GM12878 (cell line): Measurements from ENCODE around the gene PRR18. TPM values are rescaled to one million over a fixed set of nuclear protein-coding genes. Genes with fewer than 3 reads are reported as not detected.

Experiments
- ATAC-seq: fragments of 200-7000 bp; cut with Tn5 transposase; 3 replicates; pipeline ENCODE4 v1.9.1; 2020; ENCODE audit warnings: mild to moderate bottlenecking, moderate library complexity
- BruUV-seq: library from RNA; stranded (reverse); fragments of 400-500 nt; replicated peaks from 2 replicates; lab custom pipeline; 2021; lab: Mats Ljungman, UMichigan
- CTCF ChIA-PET: fragments of 300-600 bp; sonication (Branson Sonifier 250); formaldehyde crosslinking; extraction: SDS; loops from one replicate; lab custom pipeline; 2021; ENCODE audit warnings: inconsistent platforms; lab: Yijun Ruan, JAX
- POLR2A ChIA-PET: fragments of 350-600 bp; formaldehyde crosslinking; extraction: SDS; loops from one replicate; lab custom pipeline; 2021; ENCODE audit warnings: inconsistent platforms; lab: Charles Lee
- RAD21 ChIA-PET: fragments of 300-600 bp; sonication (Branson Sonifier 250); formaldehyde crosslinking; loops from one replicate; lab custom pipeline; 2023; ENCODE audit warnings: antibody characterized with exemption; ENCODE audit not compliant: unreplicated experiment; lab: Charles Lee
- SMC1A ChIA-PET: fragments of 300-600 bp; sonication (Branson Sonifier 250); formaldehyde crosslinking; loops from one replicate; lab custom pipeline; 2023; ENCODE audit not compliant: unreplicated experiment, uncharacterized antibody; lab: Charles Lee
- DNase-seq: peaks from one replicate; pipeline ENCODE4 v3.0.0-alpha.2; 2011; ENCODE audit warnings: low read depth, low spot score
- FAIRE-seq: peaks from 3 replicates; lab custom pipeline; 2011; peaks lifted over from hg19 to GRCh38; lab: Jason Lieb, UNC
- H2AFZ ChIP-seq: 2 replicates; pipeline ENCODE4 v1.6.0; 2011; ENCODE audit warnings: low read depth, low read length, control low read depth; ENCODE audit not compliant: control insufficient read depth
- H3K27ac ChIP-seq: 2 replicates; pipeline ENCODE4 v1.5.1; 2011; ENCODE audit warnings: control low read depth; ENCODE audit not compliant: control insufficient read depth, insufficient read depth
- H3K27me3 ChIP-seq, 2 experiments: replicated peaks in 1 of 2; 2 replicates each; pipeline versions ENCODE4 v1.6.0 to v1.6.1; 2011; ENCODE audit warnings: low read length in 1 of 2; ENCODE audit not compliant: control insufficient read depth in 2 of 2, insufficient read depth in 2 of 2
- H3K36me3 ChIP-seq, 2 experiments: 2 replicates each; pipeline ENCODE4 v1.5.1; 2011; ENCODE audit warnings: low read length in 1 of 2; ENCODE audit not compliant: control insufficient read depth in 2 of 2, insufficient read depth in 2 of 2
- H3K4me1 ChIP-seq: 2 replicates; pipeline ENCODE4 v1.6.1; 2011; ENCODE audit warnings: mild to moderate bottlenecking, low read length, moderate library complexity, mixed read lengths; ENCODE audit not compliant: control insufficient read depth, insufficient read depth
- H3K4me2 ChIP-seq: 2 replicates; pipeline ENCODE4 v1.6.0; 2011; ENCODE audit warnings: control low read depth; ENCODE audit not compliant: control insufficient read depth, insufficient read depth
- H3K4me3 ChIP-seq: fragments of 200-600 bp; sonication (generic); 2 replicates; pipeline ENCODE4 v1.5.1; 2016
- H3K79me2 ChIP-seq: 2 replicates; pipeline ENCODE4 v1.6.0; 2011; ENCODE audit warnings: low read length; ENCODE audit not compliant: control insufficient read depth, insufficient read depth
- H3K9ac ChIP-seq: 2 replicates; pipeline ENCODE4 v1.8.0; 2011; ENCODE audit warnings: low read length, control low read depth, mixed read lengths; ENCODE audit not compliant: control insufficient read depth, insufficient read depth
- H3K9me3 ChIP-seq: replicated peaks from 3 replicates; pipeline ENCODE4 v1.5.1; 2011; ENCODE audit warnings: mild to moderate bottlenecking, low read length; ENCODE audit not compliant: control insufficient read depth, insufficient read depth
- H4K20me1 ChIP-seq: 2 replicates; pipeline ENCODE4 v1.6.0; 2011; ENCODE audit not compliant: control insufficient read depth, insufficient read depth
- ATF7 ChIP-seq: fragments of 450-650 bp; IDR thresholded peaks from 2 replicates; pipeline ENCODE4 v1.6.1; 2016; ENCODE audit warnings: low read depth, mild to moderate bottlenecking
- CBFB ChIP-seq: IDR thresholded peaks from 2 replicates; pipeline ENCODE4 v1.6.1; 2016; ENCODE audit warnings: antibody characterized with exemption, low read depth
- CBX5 ChIP-seq: sonication (generic); IDR thresholded peaks from 2 replicates; pipeline ENCODE4 v1.6.1; 2016; ENCODE audit warnings: low read depth, moderate library complexity, mild to moderate bottlenecking, inconsistent platforms
- ETV6 ChIP-seq, 2 experiments: fragments of 450-650 bp in 1 of 2; IDR thresholded peaks in 1 of 2; conservative IDR thresholded peaks in 1 of 2; 2 replicates each; pipeline ENCODE4 v1.6.1; 2014; ENCODE audit warnings: antibody characterized with exemption in 1 of 2, borderline replicate concordance in 1 of 2, low read depth in 1 of 2, mild to moderate bottlenecking in 1 of 2, moderate library complexity in 1 of 2
- IKZF2 ChIP-seq, 2 experiments: fragments of 450-650 bp; IDR thresholded peaks; 2 replicates each; pipeline ENCODE4 v1.6.1; 2017; ENCODE audit warnings: mild to moderate bottlenecking in 2 of 2, moderate library complexity in 2 of 2
- NR2C2 ChIP-seq: IDR thresholded peaks from 2 replicates; pipeline ENCODE4 v1.6.1; 2011; ENCODE audit warnings: borderline replicate concordance, low read depth; ENCODE audit not compliant: control insufficient read depth, insufficient read length
- RAD21 ChIP-seq: IDR thresholded peaks from 2 replicates; pipeline ENCODE4 v1.6.1; 2011; ENCODE audit warnings: mild to moderate bottlenecking, low read depth, low read length, moderate library complexity; ENCODE audit not compliant: insufficient read depth
- RCOR1 ChIP-seq: conservative IDR thresholded peaks from 2 replicates; pipeline ENCODE4 v1.6.1; 2012; ENCODE audit warnings: low read depth, low read length, improper control_type of control experiment
- RELA ChIP-seq: fragments of 450-650 bp; IDR thresholded peaks from 2 replicates; pipeline ENCODE4 v1.8.0; 2014; ENCODE audit warnings: borderline replicate concordance; ENCODE audit not compliant: partially characterized antibody
- RUNX3 ChIP-seq: IDR thresholded peaks from 2 replicates; pipeline ENCODE4 v1.6.1; 2012; ENCODE audit warnings: low read length, inconsistent platforms
- WRNIP1 ChIP-seq: IDR thresholded peaks from 2 replicates; pipeline ENCODE4 v1.6.1; 2011; ENCODE audit warnings: low read depth, low read length, improper control_type of control experiment, borderline replicate concordance
- WGBS: methylation state at CpG from one replicate; pipeline ENCODE4 v1.1.6; 2016; ENCODE audit warnings: low lambda C conversion rate; ENCODE audit not compliant: insufficient replicate concordance, insufficient coverage; ENCODE audit errors: missing lambda C conversion rate; 5-methylcytosine and 5-hydroxymethylcytosine counted together
- in situ Hi-C: fragments of 300-500 bp; cut with MboI; formaldehyde crosslinking; loops from 9 replicates; pipeline ENCODE4 v1.14.3; 2018; ENCODE audit warnings: mixed read lengths
- intact Hi-C: fragments of 100-400 bp; cut with micrococcal nuclease; formaldehyde crosslinking; loops from one replicate; pipeline ENCODE4 v1.14.2; 2022; ENCODE audit not compliant: unreplicated experiment
- polyA plus RNA-seq, 11 experiments: library from polyadenylated mRNA; depleted of rRNA in 4 of 11; unstranded in 6 of 11; stranded (reverse) in 5 of 11; fragments of >200 nt; fragmentation: Nextera tagmentation in 4 of 11; fragmentation: Illumina TruSeq in 1 of 11; extraction: Ambion mirVana in 4 of 11; extraction: Trizol in 1 of 11; gene quantifications; 1 replicate in 1 of 11; 2 replicates in 10 of 11; pipeline versions ENCODE4 v1.2.1 to v1.2.3, GENCODE V29; 2011 to 2016; ENCODE audit warnings: inconsistent platforms in 2 of 11, missing spikeins in 2 of 11, low read depth in 1 of 11
- total RNA-seq, 4 experiments: library from RNA; depleted of rRNA in 3 of 4; stranded (reverse); fragments of >200 nt in 3 of 4; fragmentation: Illumina TruSeq in 1 of 4; extraction: Trizol in 1 of 4; gene quantifications; 2 replicates each; pipeline versions ENCODE4 v1.2.1 to v1.2.3, GENCODE V29; 2013 to 2021
- TF ChIP-seq, protein P1 (sequence below): fragments of 450-650 bp; IDR thresholded peaks from 2 replicates; pipeline ENCODE4 v1.6.1; 2017; ENCODE audit warnings: antibody characterized with exemption, mild to moderate bottlenecking, moderate library complexity
- TF ChIP-seq, protein P2 (sequence below): fragments of 450-650 bp; IDR thresholded peaks from 2 replicates; pipeline ENCODE4 v1.6.1; 2017; ENCODE audit warnings: low read depth, mild to moderate bottlenecking, moderate library complexity
- TF ChIP-seq, protein P3 (sequence below): IDR thresholded peaks from 2 replicates; pipeline ENCODE4 v1.6.1; 2011; ENCODE audit warnings: low read depth, low read length, improper control_type of control experiment, borderline replicate concordance

The PRR18 gene
- total and polyA plus RNA-seq, 10 of the 15 experiments (the other 5 are each of a cell fraction or from before 2014, with no cell fraction given): 0.13 to 8.2 (median 1.6) TPM

DNA sequence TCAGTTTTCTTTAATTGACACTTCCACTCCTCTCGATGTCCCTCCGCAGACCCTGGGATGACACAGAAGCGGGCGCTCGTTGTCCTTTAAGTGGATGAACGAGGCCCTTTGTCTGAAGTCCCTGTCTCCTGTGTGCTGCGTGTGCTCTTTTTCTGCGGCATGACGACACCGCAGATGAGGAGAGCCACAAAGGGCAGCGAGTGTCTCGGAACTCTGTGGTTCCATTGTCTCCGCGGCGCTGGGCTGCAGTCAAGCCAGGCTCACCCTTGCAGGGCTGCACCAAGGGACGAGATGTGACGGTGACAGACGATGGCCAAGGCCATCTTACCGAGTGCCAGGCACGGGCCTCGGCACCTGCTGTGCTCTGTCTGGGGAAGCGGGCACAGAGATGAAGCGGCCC lies 10.6 kb downstream of the PRR18 start (continued):
- TF ChIP-seq, protein P1, sequence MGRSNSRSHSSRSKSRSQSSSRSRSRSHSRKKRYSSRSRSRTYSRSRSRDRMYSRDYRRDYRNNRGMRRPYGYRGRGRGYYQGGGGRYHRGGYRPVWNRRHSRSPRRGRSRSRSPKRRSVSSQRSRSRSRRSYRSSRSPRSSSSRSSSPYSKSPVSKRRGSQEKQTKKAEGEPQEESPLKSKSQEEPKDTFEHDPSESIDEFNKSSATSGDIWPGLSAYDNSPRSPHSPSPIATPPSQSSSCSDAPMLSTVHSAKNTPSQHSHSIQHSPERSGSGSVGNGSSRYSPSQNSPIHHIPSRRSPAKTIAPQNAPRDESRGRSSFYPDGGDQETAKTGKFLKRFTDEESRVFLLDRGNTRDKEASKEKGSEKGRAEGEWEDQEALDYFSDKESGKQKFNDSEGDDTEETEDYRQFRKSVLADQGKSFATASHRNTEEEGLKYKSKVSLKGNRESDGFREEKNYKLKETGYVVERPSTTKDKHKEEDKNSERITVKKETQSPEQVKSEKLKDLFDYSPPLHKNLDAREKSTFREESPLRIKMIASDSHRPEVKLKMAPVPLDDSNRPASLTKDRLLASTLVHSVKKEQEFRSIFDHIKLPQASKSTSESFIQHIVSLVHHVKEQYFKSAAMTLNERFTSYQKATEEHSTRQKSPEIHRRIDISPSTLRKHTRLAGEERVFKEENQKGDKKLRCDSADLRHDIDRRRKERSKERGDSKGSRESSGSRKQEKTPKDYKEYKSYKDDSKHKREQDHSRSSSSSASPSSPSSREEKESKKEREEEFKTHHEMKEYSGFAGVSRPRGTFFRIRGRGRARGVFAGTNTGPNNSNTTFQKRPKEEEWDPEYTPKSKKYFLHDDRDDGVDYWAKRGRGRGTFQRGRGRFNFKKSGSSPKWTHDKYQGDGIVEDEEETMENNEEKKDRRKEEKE: no peak
- no peak for TF ChIP-seq RAD21
- TF ChIP-seq, protein P2, sequence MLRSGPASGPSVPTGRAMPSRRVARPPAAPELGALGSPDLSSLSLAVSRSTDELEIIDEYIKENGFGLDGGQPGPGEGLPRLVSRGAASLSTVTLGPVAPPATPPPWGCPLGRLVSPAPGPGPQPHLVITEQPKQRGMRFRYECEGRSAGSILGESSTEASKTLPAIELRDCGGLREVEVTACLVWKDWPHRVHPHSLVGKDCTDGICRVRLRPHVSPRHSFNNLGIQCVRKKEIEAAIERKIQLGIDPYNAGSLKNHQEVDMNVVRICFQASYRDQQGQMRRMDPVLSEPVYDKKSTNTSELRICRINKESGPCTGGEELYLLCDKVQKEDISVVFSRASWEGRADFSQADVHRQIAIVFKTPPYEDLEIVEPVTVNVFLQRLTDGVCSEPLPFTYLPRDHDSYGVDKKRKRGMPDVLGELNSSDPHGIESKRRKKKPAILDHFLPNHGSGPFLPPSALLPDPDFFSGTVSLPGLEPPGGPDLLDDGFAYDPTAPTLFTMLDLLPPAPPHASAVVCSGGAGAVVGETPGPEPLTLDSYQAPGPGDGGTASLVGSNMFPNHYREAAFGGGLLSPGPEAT: no peak
- no peak for TF ChIP-seq CBX5
- TF ChIP-seq, all 136 proteins: peak for 0

DNA sequence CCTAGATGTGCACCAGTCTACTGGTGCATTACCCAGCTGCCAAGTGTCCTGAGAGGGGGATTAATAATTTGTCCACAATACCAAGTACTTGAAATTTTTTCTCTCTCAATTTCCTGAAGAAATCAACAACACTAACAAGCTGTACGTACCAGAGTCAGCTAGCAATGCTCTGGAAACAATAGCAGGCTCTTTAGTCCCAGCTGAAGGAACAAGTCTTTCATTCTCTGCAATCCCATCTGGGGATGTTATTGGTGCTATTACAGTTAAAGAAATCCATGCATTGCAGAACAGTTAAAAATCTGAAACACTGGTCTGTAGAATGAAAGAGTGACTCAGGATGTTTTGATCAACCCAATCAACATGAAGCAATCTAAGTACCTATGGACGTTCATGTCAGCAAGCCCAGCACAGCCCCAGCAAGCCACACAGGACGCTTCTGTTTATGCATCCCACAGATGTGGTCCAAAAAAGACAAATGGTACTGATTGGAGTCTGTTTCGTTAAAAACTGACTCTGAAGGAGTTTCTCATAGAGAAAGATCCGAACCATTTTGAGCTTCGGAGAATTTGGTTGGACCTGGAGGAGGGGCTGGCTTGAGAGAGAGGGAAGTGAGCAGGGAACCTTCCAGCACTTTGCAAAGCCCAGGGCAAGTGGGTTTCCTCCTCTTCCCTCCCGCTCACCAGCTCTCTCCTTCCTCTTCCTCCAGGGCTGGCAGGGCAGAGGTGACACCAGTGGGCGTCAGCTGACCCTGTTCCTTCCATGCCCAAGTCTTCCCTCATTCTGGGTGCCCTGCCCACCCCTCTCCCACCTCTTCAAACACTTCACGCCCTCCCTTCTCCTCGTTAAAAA lies 11.9 kb downstream of the PRR18 start:
- no peak overlapping the region for H2AFZ ChIP-seq
- ChIA-PET CTCF (interaction anchor here (0.8 to 2.4 kb wide), 5 partner anchors 9 to 104 kb away, joined by 3 to 8 read pairs (median 4); no protein-coding TSS in a partner anchor), POLR2A (no interaction called here), SMC1A (interaction anchor here (0.7 to 3.8 kb wide), 9 partner anchors 9 to 161 kb away, joined by 3 to 24 read pairs (median 3); partner anchors contain the start of gene PRR18), RAD21 (interaction anchor here (0.8 to 1.0 kb wide), 2 partner anchors 15 to 85 kb away, joined by 3 to 5 read pairs; no protein-coding TSS in a partner anchor)
- no peak for DNase-seq
- no peaks in the 10 kb centered on the region for H3K4me1 ChIP-seq
- H3K4me2 ChIP-seq: no peak overlapping the region
- H3K36me3 ChIP-seq: no peaks in the 10 kb centered on the region
- FAIRE-seq: no peak
- intact Hi-C loops (no loop called here), in situ Hi-C loops (no loop called here)
- no TSS peak for BruUV-seq
- no peak for ATAC-seq
- H3K27ac ChIP-seq: no peak overlapping the region
- H3K9ac ChIP-seq: no peak overlapping the region
- WGBS: 36% methylated on average over 9 of the region's 10 CpGs
- H3K27me3 ChIP-seq: no peaks in the 10 kb centered on the region
- no peak overlapping the region for H3K4me3 ChIP-seq
- no peaks in the 10 kb centered on the region for H4K20me1 ChIP-seq
- H3K9me3 ChIP-seq: no peaks in the 10 kb centered on the region
- H3K79me2 ChIP-seq: no peaks in the 10 kb centered on the region
- TF ChIP-seq, protein P3, sequence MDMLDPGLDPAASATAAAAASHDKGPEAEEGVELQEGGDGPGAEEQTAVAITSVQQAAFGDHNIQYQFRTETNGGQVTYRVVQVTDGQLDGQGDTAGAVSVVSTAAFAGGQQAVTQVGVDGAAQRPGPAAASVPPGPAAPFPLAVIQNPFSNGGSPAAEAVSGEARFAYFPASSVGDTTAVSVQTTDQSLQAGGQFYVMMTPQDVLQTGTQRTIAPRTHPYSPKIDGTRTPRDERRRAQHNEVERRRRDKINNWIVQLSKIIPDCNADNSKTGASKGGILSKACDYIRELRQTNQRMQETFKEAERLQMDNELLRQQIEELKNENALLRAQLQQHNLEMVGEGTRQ: no peak
- TF ChIP-seq RCOR1: no peak
- no peak for TF ChIP-seq WRNIP1
- TF ChIP-seq IKZF2 (IDR thresholded peaks at IDR 0.05): no peak
- no peak for TF ChIP-seq CBFB
- no peak for TF ChIP-seq RELA
- TF ChIP-seq ATF7: no peak
- TF ChIP-seq NR2C2: no peak
- no peak for TF ChIP-seq RUNX3
- TF ChIP-seq ETV6 (conservative IDR thresholded peaks at IDR 0.05 in 1 of 2, IDR thresholded peaks at IDR 0.05 in 1 of 2; ENCODE audit: borderline replicate concordance in 1 of 2, low read depth in 1 of 2): no peak
